ELF-1 (cell line): ENCODE measurements around the gene CTDSP2.
A peak's percentile ranks its signal among the peaks of the same experiment; 100 is the strongest.
"Not testable (repeated sequence)": the region's sequence is repeated elsewhere in the genome, so short reads cannot be mapped to it uniquely, and the experiment has no call there.

Experiments
- DNase-seq: peaks from one replicate; pipeline ENCODE4 v3.0.0-alpha.2; 2016; ENCODE audit warnings: low read depth, low spot score

CTDSP2 gene

GRCh38 chr12:57782608-57783465, 63.7 kb downstream of the CTDSP2 start, which contains the start of gene TSFM:
TSFM (plus strand) TSS chr12:57782787; CDS start chr12:57782802, 15 bp downstream.
- peak; percentile 93 for DNase-seq

- no peak for DNase-seq
Measured at GRCh38 chr12:57782243-57782607, 64.3 kb downstream of the CTDSP2 start.

DNA sequence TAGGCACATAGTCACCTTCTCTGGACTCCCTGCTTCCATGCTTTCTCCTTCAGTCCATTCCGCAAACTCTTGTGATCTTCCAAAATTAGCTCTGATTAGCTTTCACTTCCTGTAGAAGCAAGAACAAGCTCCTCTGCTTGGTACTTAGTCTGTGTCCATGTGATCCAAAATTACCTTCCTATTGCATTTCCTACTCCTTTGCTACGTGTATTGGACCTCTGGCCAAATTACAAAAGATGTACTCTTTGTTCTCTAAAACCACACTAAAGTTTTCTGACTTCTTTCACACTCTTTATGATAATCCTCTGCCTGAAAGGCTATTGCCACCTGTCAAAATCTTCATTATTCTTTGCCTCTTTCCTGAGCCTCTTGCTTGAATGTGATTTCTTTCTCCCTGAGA, 64.7 kb downstream of the CTDSP2 start:
- DNase-seq = no peak

DNA sequence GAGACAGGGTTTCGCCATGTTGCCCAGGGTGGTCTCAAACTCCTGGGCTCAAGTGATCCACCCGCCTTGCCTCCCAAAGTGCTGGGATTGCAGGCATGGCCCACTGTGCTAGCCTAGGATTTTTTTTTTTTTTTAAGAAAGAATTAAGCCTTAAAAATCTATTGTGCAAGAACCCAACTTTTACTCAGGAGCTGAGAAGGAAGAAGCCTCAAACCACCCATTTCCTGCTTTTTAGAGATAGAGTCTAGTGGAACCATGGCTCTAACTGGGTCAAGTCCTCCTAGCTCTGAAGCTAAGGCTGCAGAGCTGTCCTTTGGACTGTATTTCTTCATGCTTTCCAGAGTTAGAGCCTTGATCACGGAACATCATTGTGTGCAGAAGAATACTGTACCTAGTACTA, 65.3 kb downstream of the CTDSP2 start:
- DNase-seq = no peak

GRCh38 chr12:57780284-57780897, 66.1 kb downstream of the CTDSP2 start:
- no peak for DNase-seq

GRCh38 chr12:57779736-57780135, 66.8 kb downstream of the CTDSP2 start:
- DNase-seq = no peak

DNA sequence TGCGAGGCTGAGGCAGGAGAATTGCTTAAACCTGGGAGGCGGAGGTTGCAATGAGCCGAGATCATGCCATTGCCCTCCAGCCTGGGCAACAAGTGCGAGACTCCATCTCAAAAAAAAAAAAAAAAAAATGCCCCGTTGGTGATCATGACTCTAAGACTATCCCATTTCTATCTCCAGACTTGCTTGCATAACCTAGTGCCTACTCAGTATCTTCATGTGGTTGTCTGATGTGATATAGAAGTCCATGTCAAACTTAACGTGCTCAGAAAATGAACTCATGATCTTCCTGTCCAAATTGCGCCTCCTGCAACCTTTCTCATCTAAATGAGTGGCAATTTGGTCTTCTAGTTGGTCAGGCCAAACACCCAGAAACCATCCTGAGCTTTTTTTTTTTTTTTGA, 68.6 kb downstream of the CTDSP2 start:
- no peak for DNase-seq

DNA sequence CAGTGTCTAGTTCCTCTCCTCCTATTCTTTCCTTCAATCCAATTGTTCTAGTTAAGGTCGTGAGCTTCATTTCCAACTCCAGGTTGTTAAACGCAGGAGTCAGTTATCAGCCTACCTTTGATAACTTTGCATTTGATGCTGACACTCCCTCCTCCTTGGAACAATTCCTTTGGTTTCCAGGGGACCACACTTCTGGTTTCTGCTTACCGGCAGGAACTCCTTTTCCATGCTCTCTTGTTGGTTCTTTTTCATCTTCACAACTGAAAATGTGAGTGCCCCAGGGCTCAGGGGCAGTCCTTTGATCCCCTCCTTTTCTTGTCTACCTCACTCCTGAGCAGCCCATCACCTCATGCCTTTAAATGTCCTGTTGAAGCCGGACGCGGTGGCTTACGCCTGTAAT, 69.2 kb downstream of the CTDSP2 start:
- no peak for DNase-seq

- DNase-seq = no peak
Measured at GRCh38 chr12:57776247-57776587, 70.3 kb downstream of the CTDSP2 start.

DNA sequence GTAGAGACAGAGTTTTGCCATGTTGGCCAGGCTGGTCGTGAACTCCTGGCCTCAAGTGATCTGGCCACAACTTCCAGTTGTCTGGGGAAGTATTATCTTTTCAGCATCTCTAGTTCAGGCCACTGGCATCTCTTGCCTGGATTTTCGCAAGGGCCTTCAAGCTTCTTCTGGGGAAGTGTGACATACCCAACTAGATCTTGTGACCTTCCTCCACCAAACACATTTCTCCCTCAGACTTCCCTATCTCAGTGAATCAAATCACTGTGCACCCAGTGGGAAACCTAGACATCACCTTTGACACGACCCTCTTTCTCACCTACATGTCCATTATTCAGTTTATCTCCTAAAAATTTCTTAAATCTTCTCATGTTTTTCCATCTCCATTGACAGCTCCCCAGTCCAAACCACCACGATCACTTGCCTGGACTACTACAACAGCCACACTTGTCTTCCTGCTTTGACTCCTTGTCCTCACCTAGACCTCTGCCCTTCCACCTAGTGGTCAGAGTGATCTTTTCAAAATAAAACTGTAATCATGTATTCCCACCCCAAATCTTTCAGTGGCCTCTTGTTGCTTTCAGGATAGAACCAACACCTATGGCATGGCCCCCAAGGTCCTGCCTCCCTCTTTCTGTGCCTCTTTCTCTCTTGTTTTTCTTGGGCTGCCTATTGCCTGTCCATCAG, 70.8 kb downstream of the CTDSP2 start:
- DNase-seq = no peak

DNA sequence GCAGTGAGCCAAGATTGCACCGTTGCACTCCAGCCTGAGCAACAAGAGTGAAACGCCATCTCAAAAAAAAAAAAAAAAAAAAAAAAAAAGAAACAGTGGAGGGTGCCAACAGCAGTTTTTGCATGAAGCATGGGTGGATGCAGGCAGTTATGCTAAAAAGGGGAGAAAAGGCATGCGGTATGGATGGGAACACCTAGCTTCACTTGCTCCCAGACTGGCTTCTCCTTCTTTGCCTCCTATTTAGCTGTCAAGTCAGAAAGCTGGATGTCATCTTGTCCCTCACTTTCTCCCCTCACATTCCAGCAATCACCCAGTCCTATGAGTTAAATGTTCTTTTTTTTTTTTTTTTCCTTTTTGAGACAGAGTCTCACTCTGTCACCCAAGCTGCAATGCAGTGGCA, 71.5 kb downstream of the CTDSP2 start:
- DNase-seq = no peak

DNA sequence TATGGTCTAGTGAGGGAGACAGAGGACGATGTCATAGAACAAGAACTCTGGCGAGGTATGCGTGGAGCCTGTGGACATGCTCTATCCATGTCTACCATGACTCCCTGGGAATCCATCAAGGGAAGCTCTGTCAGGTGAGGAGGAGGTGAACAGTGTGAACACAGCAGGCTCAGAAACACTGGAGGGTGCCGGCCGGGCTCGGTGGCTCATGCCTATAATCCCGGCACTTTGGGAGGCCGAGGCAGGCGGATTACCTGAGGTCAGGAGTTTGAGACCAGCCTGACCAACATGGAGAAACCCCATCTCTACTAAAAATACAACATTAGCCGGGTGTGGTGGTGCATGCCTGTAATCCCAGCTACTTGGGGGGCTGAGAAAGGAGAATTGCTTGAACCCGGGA, 71.9 kb downstream of the CTDSP2 start:
- DNase-seq = not testable (repeated sequence)

DNA sequence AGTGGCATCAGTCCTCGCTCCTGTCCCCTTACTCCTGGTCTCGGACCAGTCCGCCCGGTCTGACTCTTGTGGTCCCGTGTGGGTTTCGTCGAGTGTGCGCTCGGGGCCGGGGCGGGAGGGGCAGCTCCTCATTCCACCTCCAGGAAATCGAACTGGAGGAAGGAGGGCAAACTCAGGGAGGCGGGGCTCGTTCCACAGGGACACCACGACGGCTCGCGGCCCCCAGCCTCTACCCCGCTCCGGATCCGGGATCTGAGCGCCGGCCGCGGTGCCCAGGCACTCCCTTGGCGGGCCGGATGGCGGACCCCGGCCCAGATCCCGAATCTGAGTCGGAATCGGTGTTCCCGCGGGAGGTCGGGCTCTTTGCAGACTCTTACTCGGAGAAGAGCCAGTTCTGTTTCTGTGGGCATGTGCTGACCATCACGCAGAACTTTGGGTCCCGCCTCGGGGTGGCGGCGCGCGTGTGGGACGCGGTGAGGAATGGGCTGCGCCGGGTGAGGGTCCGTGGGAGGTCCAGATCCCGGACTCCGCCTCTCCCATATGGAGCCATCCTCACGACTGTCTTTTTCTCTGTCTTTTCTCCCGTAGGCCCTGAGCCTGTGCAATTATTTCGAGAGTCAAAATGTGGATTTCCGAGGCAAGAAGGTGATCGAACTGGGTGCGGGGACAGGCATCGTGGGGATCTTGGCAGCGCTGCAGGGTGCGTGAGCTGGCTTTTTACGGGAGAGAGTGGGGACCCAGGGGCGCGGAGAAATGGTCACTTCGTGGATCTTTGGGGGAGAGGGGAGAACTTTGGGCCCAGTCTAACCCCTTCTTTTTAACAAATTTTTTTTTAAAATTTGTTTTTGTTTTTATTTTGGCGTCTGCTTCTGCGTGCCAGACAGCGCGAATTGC, 73.9 kb downstream of the CTDSP2 start, which contains the start of gene EEF1AKMT3:
TSS of gene EEF1AKMT3 (plus strand) at position 186 of the 894 bp plus-strand sequence. CDS start at position 297, 111 bp downstream.
- DNase-seq = no peak

GRCh38 chr12:57771873-57772428, 74.6 kb downstream of the CTDSP2 start, which contains the start of gene METTL1:
METTL1 (minus strand) TSS chr12:57772105; CDS start chr12:57772083, 22 bp downstream.
- DNase-seq = peak; percentile 99

GRCh38 chr12:57771236-57771872, 75.2 kb downstream of the CTDSP2 start:
- no peak for DNase-seq

- no peak for DNase-seq
Measured at GRCh38 chr12:57770734-57771133, 75.8 kb downstream of the CTDSP2 start.
